Trophoblast cell (in vitro differentiated cells and primary cell): ENCODE results near the gene GUCA1A.

Experiments used
- DNase-seq, 2 donors: peaks; one replicate each; pipeline ENCODE4 v3.0.0-alpha.2; 2016
- H2AFZ ChIP-seq: 2 replicates; pipeline ENCODE4 v1.6.1; 2013; ENCODE audit warnings: low read length, moderate library complexity, mild to moderate bottlenecking; ENCODE audit not compliant: insufficient read depth, poor library complexity
- H2AK5ac ChIP-seq: 2 replicates; pipeline ENCODE4 v1.6.1; 2013; ENCODE audit warnings: mild to moderate bottlenecking, low read length
- H2BK120ac ChIP-seq: 2 replicates; pipeline ENCODE4 v1.6.1; 2013; ENCODE audit warnings: low read length, mild to moderate bottlenecking, moderate library complexity; ENCODE audit not compliant: insufficient read depth, poor library complexity
- H2BK12ac ChIP-seq: 2 replicates; pipeline ENCODE4 v1.6.1; 2013; ENCODE audit warnings: mild to moderate bottlenecking, low read length, moderate library complexity
- H2BK5ac ChIP-seq: 2 replicates; pipeline ENCODE4 v1.6.1; 2013; ENCODE audit warnings: low read length, low read depth, moderate library complexity, mild to moderate bottlenecking; ENCODE audit not compliant: poor library complexity
- H3K14ac ChIP-seq: 2 replicates; pipeline ENCODE4 v1.6.1; 2013; ENCODE audit warnings: mild to moderate bottlenecking, low read length
- H3K18ac ChIP-seq: 2 replicates; pipeline ENCODE4 v1.6.1; 2013; ENCODE audit warnings: mild to moderate bottlenecking, low read length
- H3K23ac ChIP-seq: 2 replicates; pipeline ENCODE4 v1.6.1; 2013; ENCODE audit warnings: low read length
- H3K27ac ChIP-seq: 2 replicates; pipeline ENCODE4 v1.5.1; 2013; ENCODE audit warnings: low read depth, mild to moderate bottlenecking, inconsistent platforms, low read length, moderate library complexity
- H3K27me3 ChIP-seq: 2 replicates; pipeline ENCODE4 v1.6.1; 2013; ENCODE audit warnings: inconsistent platforms, mild to moderate bottlenecking, low read length, moderate library complexity; ENCODE audit not compliant: insufficient read depth
- H3K36me3 ChIP-seq, 2 experiments: 1 replicate in 1 of 2; 2 replicates in 1 of 2; pipeline ENCODE4 v1.6.1; 2013; ENCODE audit warnings: low read length in 2 of 2, mild to moderate bottlenecking in 2 of 2, moderate library complexity in 1 of 2; ENCODE audit not compliant: insufficient read depth in 2 of 2, control insufficient read depth in 1 of 2
- H3K4ac ChIP-seq: 2 replicates; pipeline ENCODE4 v1.6.1; 2013; ENCODE audit warnings: low read depth, mild to moderate bottlenecking, low read length, moderate library complexity
- H3K4me1 ChIP-seq, 2 experiments: 1 replicate in 1 of 2; 2 replicates in 1 of 2; pipeline ENCODE4 v1.6.1; 2013; ENCODE audit warnings: low read length in 2 of 2, mild to moderate bottlenecking in 2 of 2, moderate library complexity in 1 of 2; ENCODE audit not compliant: insufficient read depth in 2 of 2, control insufficient read depth in 1 of 2
- H3K4me2 ChIP-seq: 2 replicates; pipeline ENCODE4 v1.6.1; 2013; ENCODE audit warnings: inconsistent platforms, mild to moderate bottlenecking, low read length, moderate library complexity
- H3K4me3 ChIP-seq: 2 replicates; pipeline ENCODE4 v1.5.1; 2013; ENCODE audit warnings: mild to moderate bottlenecking, low read depth, low read length, inconsistent platforms
- H3K79me1 ChIP-seq: one replicate; pipeline ENCODE4 v1.6.1; 2013; ENCODE audit warnings: low read length
- H3K79me2 ChIP-seq: 2 replicates; pipeline ENCODE4 v1.6.1; 2013; ENCODE audit warnings: low read length, mild to moderate bottlenecking; ENCODE audit not compliant: control insufficient read depth, insufficient read depth, poor library complexity
- H3K9ac ChIP-seq: 2 replicates; pipeline ENCODE4 v1.6.1; 2013; ENCODE audit warnings: mild to moderate bottlenecking, low read length
- H3K9me3 ChIP-seq: 2 replicates; pipeline ENCODE4 v1.6.1; 2013; ENCODE audit warnings: low read depth, mild to moderate bottlenecking, control low read depth, inconsistent platforms, low read length; ENCODE audit not compliant: insufficient read depth
- H4K12ac ChIP-seq: 2 replicates; pipeline ENCODE4 v1.6.1; 2013; ENCODE audit warnings: low read depth, mild to moderate bottlenecking, low read length, moderate library complexity
- H4K8ac ChIP-seq: 2 replicates; pipeline ENCODE4 v1.6.1; 2013; ENCODE audit warnings: low read depth, mild to moderate bottlenecking, low read length, moderate library complexity
- H4K91ac ChIP-seq: one replicate; pipeline ENCODE4 v1.6.1; 2013; ENCODE audit warnings: low read depth, mild to moderate bottlenecking, low read length, moderate library complexity
- WGBS: extraction: QIAGEN DNeasy Blood & Tissue Kit; methylation state at CpG from one replicate; pipeline ENCODE4 v1.1.7; 2013; ENCODE audit warnings: missing lambda C conversion rate; ENCODE audit not compliant: insufficient read length, insufficient coverage; ENCODE audit errors: extremely low coverage; 5-methylcytosine and 5-hydroxymethylcytosine counted together

Gene GUCA1A

DNA sequence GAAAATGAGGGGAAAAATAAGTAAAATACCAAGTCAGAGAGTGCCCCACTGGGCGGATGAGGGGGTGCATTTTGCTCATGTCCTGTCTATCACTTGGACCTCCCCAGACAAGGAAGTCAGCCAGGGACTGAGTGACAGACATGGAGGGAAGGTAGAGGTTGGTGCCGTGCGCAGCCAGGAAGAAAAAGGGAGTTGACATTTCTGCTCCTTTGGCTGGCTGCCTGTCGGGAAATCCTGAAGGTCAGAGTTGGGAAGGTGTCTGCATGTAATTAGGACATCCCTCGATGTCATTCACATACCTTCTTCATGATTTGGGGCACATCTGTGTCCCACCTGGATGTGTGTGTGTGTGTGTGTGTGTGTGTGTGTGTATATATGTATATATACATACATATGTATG, 8.9 kb downstream of the GUCA1A start:
- no peak for DNase-seq

GRCh38 chr6:42184475-42184874, 11.3 kb downstream of the GUCA1A start:
- no peak overlapping the region for H3K4me2 ChIP-seq
- no peaks in the 10 kb centered on the region for H3K9me3 ChIP-seq
- no peak overlapping the region for H4K91ac ChIP-seq
- no peak overlapping the region for H3K23ac ChIP-seq
- no CpG with 5 or more reads among the region's 4 CpGs for WGBS
- no peak overlapping the region for H3K9ac ChIP-seq
- H3K4ac ChIP-seq, result no peak overlapping the region
- no peak overlapping the region for H2BK5ac ChIP-seq
- no peak for DNase-seq
- no peak overlapping the region for H3K4me3 ChIP-seq
- H3K27me3 ChIP-seq, result no peaks in the 10 kb centered on the region
- no peak overlapping the region for H4K12ac ChIP-seq
- H3K79me2 ChIP-seq, result no peaks in the 10 kb centered on the region
- peaks cover 2 to 7% of the 10 kb centered on the region in 2 experiments for H3K4me1 ChIP-seq
- no peak overlapping the region for H3K14ac ChIP-seq
- H3K36me3 ChIP-seq, result no peaks in the 10 kb centered on the region
- H3K27ac ChIP-seq, result no peak overlapping the region
- no peak overlapping the region for H4K8ac ChIP-seq
- peaks cover under 1% of the 10 kb centered on the region for H3K79me1 ChIP-seq
- H2BK12ac ChIP-seq, result no peak overlapping the region
- H2AFZ ChIP-seq, result no peak overlapping the region
- no peak overlapping the region for H2AK5ac ChIP-seq
- no peak overlapping the region for H3K18ac ChIP-seq
- H2BK120ac ChIP-seq, result no peak overlapping the region

More for the DNA sequence above, 8.9 kb downstream of the GUCA1A start:
- H3K9ac ChIP-seq, result no peak overlapping the region
- H4K91ac ChIP-seq, result no peak overlapping the region
- H3K4me2 ChIP-seq, result no peak overlapping the region
- H2AFZ ChIP-seq, result no peak overlapping the region
- no peak overlapping the region for H2BK120ac ChIP-seq
- H3K14ac ChIP-seq, result no peak overlapping the region
- H4K12ac ChIP-seq, result no peak overlapping the region
- H3K23ac ChIP-seq, result no peak overlapping the region
- H3K4me1 ChIP-seq, result peaks cover 17 to 23% of the 10 kb centered on the region in 2 experiments
- H3K18ac ChIP-seq, result no peak overlapping the region
- no peak overlapping the region for H4K8ac ChIP-seq
- no peaks in the 10 kb centered on the region for H3K79me2 ChIP-seq
- H3K4me3 ChIP-seq, result no peak overlapping the region
- H3K36me3 ChIP-seq, result no peaks in the 10 kb centered on the region
- H2BK12ac ChIP-seq, result no peak overlapping the region
- H2BK5ac ChIP-seq, result no peak overlapping the region
- H2AK5ac ChIP-seq, result no peak overlapping the region
- WGBS, result no CpG with 5 or more reads among the region's 5 CpGs
- H3K9me3 ChIP-seq, result no peaks in the 10 kb centered on the region
- H3K27ac ChIP-seq, result no peak overlapping the region
- H3K27me3 ChIP-seq, result no peaks in the 10 kb centered on the region
- no peak overlapping the region for H3K4ac ChIP-seq
- H3K79me1 ChIP-seq, result peaks cover 5% of the 10 kb centered on the region

GRCh38 chr6:42185597-42185996, 12.4 kb downstream of the GUCA1A start:
- Histone ChIP-seq H4K91ac (no peak overlapping the region), H3K23ac (no peak overlapping the region), H2BK5ac (no peak overlapping the region), H2BK120ac (no peak overlapping the region), H4K12ac (no peak overlapping the region), H3K14ac (no peak overlapping the region), H3K79me1 (no peaks in the 10 kb centered on the region), H3K79me2 (no peaks in the 10 kb centered on the region), H2BK12ac (no peak overlapping the region), H3K4me1 (no peaks in the 10 kb centered on the region), H3K4ac (no peak overlapping the region), H3K18ac (no peak overlapping the region), H3K27me3 (no peaks in the 10 kb centered on the region), H3K36me3 (no peaks in the 10 kb centered on the region), H2AFZ (no peak overlapping the region), H3K4me3 (no peak overlapping the region), H3K9ac (no peak overlapping the region), H4K8ac (no peak overlapping the region), H3K9me3 (no peaks in the 10 kb centered on the region), H3K4me2 (no peak overlapping the region), H2AK5ac (no peak overlapping the region), H3K27ac (no peak overlapping the region)
- no CpG with 5 or more reads among the region's 10 CpGs for WGBS
- no peak for DNase-seq

DNA sequence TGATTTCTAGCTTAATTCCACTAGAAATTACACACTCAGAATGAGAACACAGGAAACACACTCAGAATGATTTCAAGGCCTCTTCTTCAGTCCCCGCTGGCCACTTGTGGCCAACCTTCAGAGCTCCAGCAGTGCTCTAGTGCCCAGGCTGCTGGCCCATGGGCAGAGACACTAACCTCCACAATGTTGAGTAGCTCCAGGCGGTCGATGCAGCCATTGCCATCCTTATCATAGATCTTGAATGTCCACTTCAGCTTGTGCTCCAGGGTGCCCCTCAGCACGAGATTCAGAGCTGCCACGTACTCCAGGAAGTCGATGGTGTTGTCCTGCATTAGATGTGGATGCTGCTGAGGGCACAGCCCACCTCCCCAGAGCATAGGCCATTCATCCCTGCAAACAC, 15.2 kb downstream of the GUCA1A start:
- H2BK12ac ChIP-seq, result no peak overlapping the region
- no peak overlapping the region for H2AFZ ChIP-seq
- no peak overlapping the region for H3K27ac ChIP-seq
- no peak overlapping the region for H4K91ac ChIP-seq
- no peaks in the 10 kb centered on the region for H3K4me1 ChIP-seq
- no peak overlapping the region for H3K23ac ChIP-seq
- H3K4me3 ChIP-seq, result no peak overlapping the region
- H3K9me3 ChIP-seq, result no peaks in the 10 kb centered on the region
- H3K4ac ChIP-seq, result no peak overlapping the region
- no peak overlapping the region for H2BK5ac ChIP-seq
- WGBS, result no CpG with 5 or more reads among the region's 6 CpGs
- H3K4me2 ChIP-seq, result no peak overlapping the region
- no peaks in the 10 kb centered on the region for H3K27me3 ChIP-seq
- H4K8ac ChIP-seq, result no peak overlapping the region
- DNase-seq, result no peak
- no peak overlapping the region for H4K12ac ChIP-seq
- H2AK5ac ChIP-seq, result no peak overlapping the region
- no peaks in the 10 kb centered on the region for H3K79me1 ChIP-seq
- no peak overlapping the region for H3K9ac ChIP-seq
- H3K36me3 ChIP-seq, result no peaks in the 10 kb centered on the region
- H3K14ac ChIP-seq, result no peak overlapping the region
- H2BK120ac ChIP-seq, result no peak overlapping the region
- H3K79me2 ChIP-seq, result no peaks in the 10 kb centered on the region
- H3K18ac ChIP-seq, result no peak overlapping the region
